GM21825 (cell line): Measurements from ENCODE around the gene DHFR.
"Not testable (repeated sequence)": the region's sequence is repeated elsewhere in the genome, so short reads cannot be mapped to it uniquely, and the experiment has no call there.

Source experiments
- ATAC-seq: cut with Tn5 transposase; IDR thresholded peaks from one replicate; pipeline ENCODE4 v1.9.1; 2021; ENCODE audit warnings: mild to moderate bottlenecking, moderate library complexity; ENCODE audit not compliant: unreplicated experiment

Gene DHFR

GRCh38 chr5:80597500-80597899 lies 57.3 kb downstream of the DHFR start:
- no peak for ATAC-seq

- ATAC-seq: no peak
These were observed 60.0 kb downstream of the DHFR start for GRCh38 chr5:80594810-80595209.

- ATAC-seq: no peak
These were observed 62.0 kb downstream of the DHFR start for GRCh38 chr5:80592761-80593160.

GRCh38 chr5:80592105-80592504 lies 62.7 kb downstream of the DHFR start:
- ATAC-seq: no peak

GRCh38 chr5:80591352-80591751 lies 63.4 kb downstream of the DHFR start:
- no peak for ATAC-seq

GRCh38 chr5:80590766-80591165 lies 64.0 kb downstream of the DHFR start:
- no peak for ATAC-seq

- ATAC-seq: no peak
These were observed 65.8 kb downstream of the DHFR start for GRCh38 chr5:80588858-80589540.

GRCh38 chr5:80584770-80585169 lies 70.0 kb downstream of the DHFR start:
- no peak for ATAC-seq

- not testable (repeated sequence) for ATAC-seq
These were observed 74.5 kb downstream of the DHFR start for GRCh38 chr5:80580291-80580690.

- ATAC-seq: no peak
These were observed 75.7 kb downstream of the DHFR start for GRCh38 chr5:80579050-80579449.

GRCh38 chr5:80577707-80578106 lies 77.1 kb downstream of the DHFR start:
- ATAC-seq: no peak

GRCh38 chr5:80576383-80576782 lies 78.4 kb downstream of the DHFR start:
- no peak for ATAC-seq
